KMS-11 (cell line): ENCODE measurements around the gene PRR22.

ENCODE experiments used
- H2AFZ ChIP-seq: fragments of 200-600 bp; sonication (generic); 2 replicates; pipeline ENCODE4 v1.6.1; 2016; ENCODE audit warnings: antibody characterized with exemption, mixed run types, low read depth
- H3K27ac ChIP-seq: fragments of 200-600 bp; sonication (generic); 2 replicates; pipeline ENCODE4 v1.6.1; 2016; ENCODE audit warnings: mild to moderate bottlenecking, mixed run types
- H3K27me3 ChIP-seq: fragments of 200-600 bp; sonication (generic); 2 replicates; pipeline ENCODE4 v1.6.1; 2017; ENCODE audit warnings: mild to moderate bottlenecking, low read depth, mixed run types, moderate library complexity; ENCODE audit not compliant: insufficient read depth
- H3K36me3 ChIP-seq: fragments of 200-600 bp; sonication (generic); 2 replicates; pipeline ENCODE4 v1.6.1; 2017; ENCODE audit warnings: mild to moderate bottlenecking, mixed run types; ENCODE audit not compliant: insufficient read depth
- H3K4me1 ChIP-seq: fragments of 200-600 bp; sonication (generic); 2 replicates; pipeline ENCODE4 v1.6.1; 2016; ENCODE audit warnings: mild to moderate bottlenecking, low read depth, mixed run types; ENCODE audit not compliant: poor library complexity, severe bottlenecking
- H3K4me2 ChIP-seq: fragments of 200-600 bp; sonication (generic); 2 replicates; pipeline ENCODE4 v1.7.0; 2016; ENCODE audit warnings: mild to moderate bottlenecking, mixed run types
- H3K4me3 ChIP-seq: fragments of 200-600 bp; sonication (generic); IDR thresholded peaks from 2 replicates; pipeline ENCODE4 v1.6.1; 2017; ENCODE audit warnings: low read depth, low read length, mixed read lengths; ENCODE audit not compliant: insufficient read depth
- H3K79me2 ChIP-seq: fragments of 200-600 bp; sonication (generic); 2 replicates; pipeline ENCODE4 v1.6.1; 2016; ENCODE audit warnings: low read depth, mixed run types; ENCODE audit not compliant: insufficient read depth
- H3K9ac ChIP-seq: fragments of 200-600 bp; sonication (generic); 2 replicates; pipeline ENCODE4 v1.6.1; 2016; ENCODE audit warnings: mild to moderate bottlenecking, mixed run types
- H4K20me1 ChIP-seq: fragments of 200-600 bp; sonication (generic); 2 replicates; pipeline ENCODE4 v1.6.1; 2016; ENCODE audit warnings: mild to moderate bottlenecking, mixed run types; ENCODE audit not compliant: insufficient read depth
- CTCF ChIP-seq: fragments of 200-600 bp; sonication (generic); conservative IDR thresholded peaks from 2 replicates; pipeline ENCODE4 v1.6.1; 2017; ENCODE audit warnings: low read depth, mild to moderate bottlenecking, antibody characterized with exemption, low read length, moderate library complexity, mixed read lengths

Gene PRR22

DNA sequence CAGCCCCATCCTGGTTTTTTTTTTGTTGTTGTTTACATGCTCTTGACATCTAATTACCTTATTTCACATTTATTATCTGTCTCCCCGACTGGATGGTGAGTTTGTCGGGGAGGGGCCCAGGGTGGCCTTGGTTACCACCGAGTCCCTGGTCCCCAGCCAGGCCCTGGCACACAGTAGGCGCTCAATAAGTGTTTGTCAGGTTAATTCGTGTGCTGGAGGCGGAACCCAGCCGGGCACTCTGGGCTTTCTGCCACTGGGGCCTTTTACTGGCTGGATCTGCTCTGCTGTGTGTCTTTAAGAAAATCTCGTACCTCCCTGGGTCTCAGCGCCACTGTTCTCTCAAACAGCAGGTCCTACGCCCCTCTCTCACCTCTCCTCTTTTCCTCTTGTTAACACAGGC, 24.9 kb upstream of the PRR22 start:
- no peak overlapping the region for H3K4me2 ChIP-seq
- no peak overlapping the region for H2AFZ ChIP-seq
- peaks cover 3% of the 10 kb centered on the region; the same call in 1 of the 2 replicates for H3K27me3 ChIP-seq
- no peaks in the 10 kb centered on the region for H3K79me2 ChIP-seq
- H3K27ac ChIP-seq = no peak overlapping the region
- H3K9ac ChIP-seq = no peak overlapping the region
- TF ChIP-seq CTCF = no peak
- H3K4me3 ChIP-seq = no peak overlapping the region
- no peaks in the 10 kb centered on the region for H4K20me1 ChIP-seq
- no peaks in the 10 kb centered on the region for H3K36me3 ChIP-seq
- peaks cover 2% of the 10 kb centered on the region for H3K4me1 ChIP-seq

DNA sequence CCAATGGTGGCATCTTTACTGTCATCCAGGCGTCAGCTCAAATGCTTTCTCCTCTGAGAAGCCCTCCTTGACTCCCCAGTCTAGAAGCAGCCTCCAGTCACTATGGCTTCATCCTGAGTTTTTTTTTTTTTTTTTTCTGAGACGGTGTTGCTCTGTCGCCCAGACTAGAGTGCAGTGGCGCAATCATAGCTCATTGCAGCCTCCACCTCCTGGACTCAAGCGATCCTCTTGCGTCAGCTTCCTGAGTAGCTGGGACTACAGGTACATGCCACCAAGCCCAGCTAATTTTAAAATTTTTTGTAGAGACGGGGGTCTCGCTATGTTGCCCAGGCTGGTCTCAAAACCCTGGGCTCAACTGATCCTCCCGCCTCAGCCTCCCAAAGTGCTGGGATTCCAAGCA, 24.5 kb upstream of the PRR22 start:
- no peak for TF ChIP-seq CTCF

GRCh38 chr19:5808120-5808816, 23.7 kb upstream of the PRR22 start:
- Histone ChIP-seq H3K36me3 (no peaks in the 10 kb centered on the region), H3K4me2 (no peak overlapping the region), H3K79me2 (no peaks in the 10 kb centered on the region), H3K9ac (no peak overlapping the region), H3K4me1 (peaks cover 9% of the 10 kb centered on the region), H2AFZ (no peak overlapping the region), H3K27me3 (peaks cover 3% of the 10 kb centered on the region; the same call in 1 of the 2 replicates), H3K4me3 (no peak overlapping the region), H4K20me1 (no peaks in the 10 kb centered on the region), H3K27ac (no peak overlapping the region)
- no peak for TF ChIP-seq CTCF

More for the DNA sequence above, 24.5 kb upstream of the PRR22 start:
- Histone ChIP-seq H3K9ac (no peak overlapping the region), H4K20me1 (no peaks in the 10 kb centered on the region), H3K27ac (no peak overlapping the region), H3K79me2 (no peaks in the 10 kb centered on the region), H3K4me2 (no peak overlapping the region), H3K36me3 (no peaks in the 10 kb centered on the region), H3K4me3 (no peak overlapping the region), H3K27me3 (peaks cover 3% of the 10 kb centered on the region; the same call in 1 of the 2 replicates), H3K4me1 (peaks cover 5% of the 10 kb centered on the region), H2AFZ (no peak overlapping the region)

DNA sequence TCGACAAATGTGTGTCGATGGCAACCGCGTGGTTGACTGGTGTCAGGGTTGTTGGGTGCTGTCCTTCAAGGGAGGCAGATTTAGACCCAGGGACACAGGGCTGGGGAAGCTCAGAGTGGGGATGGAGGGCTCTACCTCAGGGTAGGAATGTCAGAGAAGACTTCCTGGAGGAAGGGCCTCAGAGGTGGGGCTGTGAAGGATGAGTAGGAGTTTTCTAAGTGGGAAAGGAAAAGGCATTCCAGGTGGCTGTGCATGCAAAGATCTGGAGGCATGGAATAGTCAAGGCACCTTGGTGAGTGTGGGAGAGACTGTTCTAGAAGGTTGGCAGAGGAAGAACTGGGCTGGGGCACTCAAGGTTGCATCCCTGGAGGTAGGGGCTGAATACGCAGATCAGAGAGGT, 22.4 kb upstream of the PRR22 start:
- H4K20me1 ChIP-seq = no peaks in the 10 kb centered on the region
- H3K36me3 ChIP-seq = no peaks in the 10 kb centered on the region
- peaks cover 3% of the 10 kb centered on the region; the same call in 1 of the 2 replicates for H3K27me3 ChIP-seq
- H3K79me2 ChIP-seq = no peaks in the 10 kb centered on the region
- peaks cover 9% of the 10 kb centered on the region for H3K4me1 ChIP-seq
- no peak overlapping the region for H3K9ac ChIP-seq
- no peak for TF ChIP-seq CTCF
- no peak overlapping the region for H3K27ac ChIP-seq
- no peak overlapping the region for H3K4me2 ChIP-seq
- no peak overlapping the region for H3K4me3 ChIP-seq
- no peak overlapping the region for H2AFZ ChIP-seq
